Spleen (tissue), 7 donors: ENCODE measurements around the gene PTPRG.

Source experiments
- POLR2A ChIP-seq, 3 donors: fragments of 450-650 bp; IDR thresholded peaks; one replicate each; pipeline ENCODE4 v1.5.1; 2017; ENCODE audit warnings: antibody characterized with exemption in 3 of 3, mild to moderate bottlenecking in 1 of 3
- TF ChIP-seq, protein P1 (sequence below), 11 experiments: fragments of 200-600 bp in 7 of 11; fragments of 450-650 bp in 4 of 11; sonication (generic) in 4 of 11; IDR thresholded peaks in 8 of 11; conservative IDR thresholded peaks in 3 of 11; 1 replicate in 7 of 11; 2 replicates in 4 of 11; pipeline versions ENCODE4 v1.4.0 to v1.8.0; 2016 to 2021; ENCODE audit warnings: antibody characterized with exemption in 11 of 11, inconsistent platforms in 4 of 11, mild to moderate bottlenecking in 1 of 11
- donor health status: DM: no; HTN: no; CAD: no; lungs with moderate emphysema.
- donor health status: DM: no; HTN: no; CAD: no.
- donor health status: DM: no; HTN: no; CAD: no.

DNA sequence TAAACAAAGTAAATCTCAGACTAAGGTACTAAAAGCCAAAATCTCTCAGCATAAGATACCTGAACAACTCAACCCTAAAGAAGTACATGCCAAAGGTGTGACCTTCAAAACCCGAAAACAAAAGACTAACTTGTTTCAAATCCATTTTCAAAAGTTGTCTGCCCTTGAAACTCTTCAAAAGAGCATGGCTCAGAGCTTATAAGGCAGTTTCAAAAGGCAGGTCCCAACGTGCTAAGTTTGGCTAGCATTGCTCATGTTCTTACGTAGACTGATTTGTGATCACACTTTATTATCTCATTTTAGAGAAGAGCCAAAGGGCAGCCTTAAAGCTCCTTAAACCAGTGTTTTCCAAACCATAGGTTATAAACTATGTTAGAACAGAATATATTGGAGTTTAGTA, 699.8 kb downstream of the PTPRG start:
- TF ChIP-seq, protein P1, sequence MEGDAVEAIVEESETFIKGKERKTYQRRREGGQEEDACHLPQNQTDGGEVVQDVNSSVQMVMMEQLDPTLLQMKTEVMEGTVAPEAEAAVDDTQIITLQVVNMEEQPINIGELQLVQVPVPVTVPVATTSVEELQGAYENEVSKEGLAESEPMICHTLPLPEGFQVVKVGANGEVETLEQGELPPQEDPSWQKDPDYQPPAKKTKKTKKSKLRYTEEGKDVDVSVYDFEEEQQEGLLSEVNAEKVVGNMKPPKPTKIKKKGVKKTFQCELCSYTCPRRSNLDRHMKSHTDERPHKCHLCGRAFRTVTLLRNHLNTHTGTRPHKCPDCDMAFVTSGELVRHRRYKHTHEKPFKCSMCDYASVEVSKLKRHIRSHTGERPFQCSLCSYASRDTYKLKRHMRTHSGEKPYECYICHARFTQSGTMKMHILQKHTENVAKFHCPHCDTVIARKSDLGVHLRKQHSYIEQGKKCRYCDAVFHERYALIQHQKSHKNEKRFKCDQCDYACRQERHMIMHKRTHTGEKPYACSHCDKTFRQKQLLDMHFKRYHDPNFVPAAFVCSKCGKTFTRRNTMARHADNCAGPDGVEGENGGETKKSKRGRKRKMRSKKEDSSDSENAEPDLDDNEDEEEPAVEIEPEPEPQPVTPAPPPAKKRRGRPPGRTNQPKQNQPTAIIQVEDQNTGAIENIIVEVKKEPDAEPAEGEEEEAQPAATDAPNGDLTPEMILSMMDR (IDR thresholded peaks at IDR 0.05 in 8 of 11, conservative IDR thresholded peaks at IDR 0.05 in 3 of 11) = no peak
- no peak for TF ChIP-seq POLR2A (IDR thresholded peaks at IDR 0.05)
